ENCODE results near the gene GAS2L2.
"Not testable (repeated sequence)": the region's sequence is repeated elsewhere in the genome, so short reads cannot be mapped to it uniquely, and the experiment has no call there.

Gene GAS2L2

DNA sequence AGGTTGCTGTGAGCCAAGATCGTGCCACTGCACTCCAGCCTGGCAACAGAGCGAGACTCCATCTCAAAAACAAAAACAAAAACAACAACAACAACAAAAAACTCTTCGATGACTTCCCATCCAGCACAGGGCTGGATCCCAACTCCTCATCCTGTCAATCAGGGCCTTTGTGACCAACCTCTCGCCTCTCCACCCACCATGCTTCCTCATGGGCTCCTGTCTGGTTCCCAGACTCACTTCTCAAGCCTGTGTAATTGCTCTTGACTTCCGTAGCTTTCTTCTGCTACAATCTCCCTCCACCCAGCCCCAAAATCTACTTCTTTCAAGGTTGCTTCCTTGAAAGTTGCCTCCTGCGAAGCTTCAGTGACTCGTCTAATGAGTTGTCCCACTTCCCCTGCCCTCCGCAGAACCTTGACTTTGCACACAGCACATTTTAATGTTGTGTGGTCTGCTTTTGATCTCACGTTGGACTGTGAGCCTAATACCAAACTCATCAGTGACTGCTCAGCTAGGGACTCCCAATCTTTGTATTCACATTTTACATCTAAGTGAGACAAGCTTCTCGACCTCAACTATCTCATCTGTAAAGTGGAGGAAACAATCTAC, 22.5 kb downstream of the GAS2L2 start:
- DNase-seq: no peak

DNA sequence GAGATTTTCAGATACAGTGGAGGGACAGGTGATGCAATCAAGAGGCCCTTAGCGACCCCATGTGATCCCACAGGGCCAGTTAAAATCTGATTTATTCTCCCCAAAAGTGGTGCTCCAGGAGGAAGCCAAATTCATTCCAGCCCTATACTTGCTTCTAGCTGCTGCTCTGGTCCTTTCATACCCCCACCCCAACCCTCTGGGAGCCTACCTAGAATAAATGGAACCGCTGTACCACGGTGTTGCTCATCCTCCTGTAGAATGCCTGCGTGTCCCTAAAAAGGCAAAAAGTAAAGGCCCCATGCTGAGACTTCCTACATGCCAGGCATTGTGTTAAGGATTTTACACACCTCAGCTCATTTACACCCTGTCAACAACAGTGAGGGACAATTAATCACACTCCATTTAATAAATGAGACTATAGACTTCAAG, 23.6 kb downstream of the GAS2L2 start:
- DNase-seq: no peak

DNA sequence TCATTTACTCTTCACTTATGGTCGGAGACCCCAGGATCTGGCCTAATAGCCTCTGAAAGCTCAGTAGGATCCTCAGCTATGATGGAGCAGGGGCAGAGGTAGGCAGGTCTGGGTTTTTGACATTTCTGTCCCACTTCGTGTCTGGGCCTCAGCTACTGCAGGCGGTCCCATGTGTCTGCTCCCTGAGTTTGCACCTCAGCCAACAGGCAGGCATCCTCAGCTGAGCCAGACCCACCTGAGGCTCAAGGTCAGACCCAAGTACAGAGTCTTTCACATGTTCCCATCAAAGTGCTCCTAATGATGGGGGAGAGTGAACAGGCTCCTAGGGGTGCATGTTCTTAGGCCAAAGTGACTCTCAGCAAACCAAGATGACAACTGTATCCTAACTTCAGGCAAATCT, 24.5 kb downstream of the GAS2L2 start:
- no peak for DNase-seq

DNA sequence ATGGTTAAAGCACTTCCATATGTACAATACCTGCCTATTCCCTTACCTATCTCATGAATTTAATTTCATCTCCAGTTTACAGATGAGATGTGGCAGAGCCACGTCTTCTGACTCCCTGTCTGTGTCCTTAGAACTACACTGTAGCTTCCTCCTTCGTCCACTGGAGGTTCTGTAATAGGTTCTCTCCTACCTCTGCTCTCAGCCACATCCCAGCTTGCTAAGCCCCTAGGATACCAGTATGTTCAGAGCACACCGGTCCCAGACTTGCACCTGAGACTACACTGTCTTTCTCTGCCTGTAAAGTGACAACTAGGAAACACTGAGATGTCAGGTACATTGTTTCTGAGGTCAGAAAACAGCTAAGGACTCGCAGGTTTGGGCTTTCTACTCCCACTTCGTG, 25.4 kb downstream of the GAS2L2 start:
- DNase-seq: no peak

DNA sequence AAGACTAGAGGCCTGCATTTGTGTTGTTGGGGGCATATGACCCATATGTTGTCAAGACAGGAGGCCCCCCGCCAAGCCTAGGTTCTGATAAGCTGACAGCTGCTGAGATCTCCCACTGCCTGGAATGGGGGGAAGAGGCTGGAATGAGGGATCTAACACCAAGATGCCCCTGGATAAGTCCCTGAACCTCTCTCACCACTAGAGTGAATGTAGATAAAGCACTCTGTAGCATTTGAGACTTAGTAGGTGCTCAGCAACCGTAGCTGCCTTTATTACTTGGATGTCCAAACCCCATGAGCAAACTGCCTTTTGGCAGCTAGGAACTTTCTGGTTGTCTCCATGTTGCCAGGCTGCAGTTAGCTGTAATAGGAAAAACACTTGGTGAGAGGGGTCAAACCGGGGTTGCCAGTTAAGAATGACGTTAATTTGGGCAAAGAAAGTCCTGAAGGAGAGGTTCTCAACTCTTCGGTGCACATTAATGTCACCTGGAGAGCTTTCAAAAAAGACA, 26.0 kb downstream of the GAS2L2 start:
- DNase-seq: no peak

DNA sequence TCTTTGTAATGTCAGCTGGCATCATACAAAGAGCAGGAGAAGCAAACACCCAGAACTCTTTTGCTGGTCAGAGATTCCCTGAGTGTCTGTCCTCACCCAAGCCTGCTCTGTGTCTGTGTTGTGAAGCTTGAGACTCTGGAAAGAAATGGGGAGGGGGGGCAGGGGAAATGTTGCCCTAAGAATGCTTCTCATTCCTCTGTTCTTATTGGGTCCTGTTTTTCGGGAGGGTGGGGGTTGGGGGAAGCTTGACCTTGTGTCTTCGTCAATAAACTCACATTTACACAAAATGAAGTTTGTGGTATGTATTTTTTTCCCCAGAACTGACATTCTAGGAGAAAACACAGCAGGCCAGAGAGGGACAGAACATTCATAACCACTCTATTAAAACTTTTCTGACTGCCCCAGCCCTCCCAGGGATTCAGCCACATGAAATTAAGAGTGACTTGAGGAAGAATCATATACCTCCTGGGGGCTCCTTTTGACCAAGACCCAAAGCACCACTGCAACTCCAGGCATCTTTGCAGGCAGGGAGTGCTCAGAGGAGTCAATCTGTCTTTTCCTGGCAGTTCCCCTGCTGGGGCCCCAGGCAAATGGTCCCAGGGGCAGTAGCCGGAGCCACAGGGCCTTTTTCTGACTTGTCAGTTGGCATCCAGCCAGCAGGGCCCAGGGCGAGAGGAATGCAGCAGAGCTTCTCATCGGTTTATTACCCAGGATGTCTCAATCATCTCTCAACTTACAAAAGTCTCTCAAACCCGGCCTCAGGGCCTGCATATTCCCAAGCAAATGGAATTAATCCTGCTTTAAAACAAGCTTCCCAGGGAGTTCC, 26.7 kb downstream of the GAS2L2 start:
- DNase-seq: peak in 1 of 58 donors; percentile 15

DNA sequence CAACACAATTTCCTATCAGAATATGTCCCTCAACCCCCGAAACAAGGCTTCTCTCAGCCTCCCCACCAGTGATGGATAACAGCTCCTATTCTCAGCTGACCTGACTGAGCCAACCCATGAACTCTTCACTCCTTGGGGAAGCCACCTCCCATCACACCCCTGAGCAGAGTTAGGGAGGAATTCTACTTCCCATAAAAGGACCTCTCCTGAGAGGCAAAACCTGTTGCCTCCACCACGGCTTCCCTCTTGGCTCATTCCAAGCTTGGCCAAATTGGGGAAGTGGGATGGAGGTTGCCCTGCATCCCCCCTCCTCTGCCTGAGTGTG, 27.3 kb downstream of the GAS2L2 start:
- no peak for DNase-seq

DNA sequence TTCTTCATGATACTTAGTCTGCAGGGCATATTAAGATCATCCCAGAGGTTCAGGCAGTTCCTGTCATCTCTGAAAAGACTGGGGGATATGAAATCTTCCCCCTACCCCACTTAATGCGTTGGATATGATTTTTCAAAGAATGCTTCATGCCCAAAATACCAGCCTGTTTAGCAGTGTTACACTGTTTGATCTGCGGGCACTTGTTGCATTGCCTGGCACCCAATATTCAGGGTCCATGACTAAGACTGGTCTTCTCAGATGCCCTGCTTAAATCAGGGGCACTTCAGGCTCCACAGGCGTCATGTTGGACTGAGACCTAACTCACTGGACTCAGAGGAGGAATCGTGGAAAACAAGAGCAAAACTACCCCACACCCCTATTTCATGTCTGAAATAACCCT, 28.0 kb downstream of the GAS2L2 start:
- DNase-seq: no peak

DNA sequence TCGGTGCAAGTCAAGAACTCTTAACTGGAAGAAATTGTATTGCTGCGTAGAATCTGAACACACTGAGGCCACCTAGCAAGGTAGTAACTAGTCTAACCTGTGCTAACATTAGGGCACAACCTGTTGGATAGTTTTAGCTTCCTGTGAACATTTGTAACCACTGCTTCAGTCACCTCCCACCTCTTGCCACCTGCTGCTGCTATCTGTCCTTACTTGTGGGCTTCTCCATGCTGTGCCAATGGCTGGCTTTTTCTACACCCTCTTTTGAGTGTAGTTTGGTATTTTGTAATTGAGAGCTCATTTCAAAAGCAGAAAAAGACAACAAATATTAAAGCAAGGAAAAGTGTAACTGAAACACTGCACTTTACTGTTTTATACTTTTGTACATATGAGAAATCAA, 29.3 kb downstream of the GAS2L2 start:
- no peak for DNase-seq

DNA sequence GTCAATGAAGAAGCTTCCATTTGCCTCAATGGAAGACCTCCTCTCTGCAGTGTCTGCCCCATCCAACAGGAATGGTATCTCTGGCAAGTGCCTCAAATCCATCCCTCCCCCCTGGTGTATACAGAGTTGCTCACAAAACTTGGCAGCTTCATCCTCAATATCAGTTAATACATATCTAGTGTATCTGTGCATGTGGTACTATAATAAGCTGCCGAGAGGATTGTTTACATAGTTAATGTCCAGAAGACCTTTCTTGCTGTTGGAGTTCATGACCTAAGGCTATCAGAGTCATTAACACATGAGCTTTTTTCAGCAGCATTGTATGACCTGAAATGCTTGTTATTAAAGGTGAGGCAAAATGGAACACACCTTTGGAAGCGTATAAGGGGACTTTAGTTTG, 35.6 kb downstream of the GAS2L2 start:
- no peak for DNase-seq

DNA sequence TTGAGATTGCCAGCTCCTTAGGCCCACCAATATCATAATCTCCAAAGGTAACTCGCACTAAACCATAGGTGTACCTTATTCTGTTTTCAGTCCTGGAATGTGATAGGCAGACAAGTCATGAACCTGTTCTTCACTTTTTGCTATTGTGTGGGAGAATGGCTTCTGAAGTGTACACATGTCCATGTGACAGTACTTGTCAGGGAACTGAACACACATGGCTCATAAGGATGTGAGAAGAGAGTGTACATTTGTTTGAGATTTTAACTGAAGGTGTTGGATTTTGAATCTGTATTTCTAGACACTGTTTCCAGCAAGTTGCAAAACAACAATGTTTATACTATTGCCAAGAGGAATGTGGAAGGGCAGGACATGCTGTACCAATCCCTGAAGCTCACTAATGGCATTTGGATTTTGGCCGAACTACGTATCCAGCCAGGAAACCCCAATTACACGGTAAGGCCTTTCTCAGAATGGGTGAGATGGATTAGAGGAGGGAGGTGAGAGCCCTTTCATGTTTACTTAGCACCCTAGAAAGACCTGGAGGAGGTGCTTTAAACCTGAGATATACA, 36.1 kb downstream of the GAS2L2 start:
- no peak for DNase-seq

DNA sequence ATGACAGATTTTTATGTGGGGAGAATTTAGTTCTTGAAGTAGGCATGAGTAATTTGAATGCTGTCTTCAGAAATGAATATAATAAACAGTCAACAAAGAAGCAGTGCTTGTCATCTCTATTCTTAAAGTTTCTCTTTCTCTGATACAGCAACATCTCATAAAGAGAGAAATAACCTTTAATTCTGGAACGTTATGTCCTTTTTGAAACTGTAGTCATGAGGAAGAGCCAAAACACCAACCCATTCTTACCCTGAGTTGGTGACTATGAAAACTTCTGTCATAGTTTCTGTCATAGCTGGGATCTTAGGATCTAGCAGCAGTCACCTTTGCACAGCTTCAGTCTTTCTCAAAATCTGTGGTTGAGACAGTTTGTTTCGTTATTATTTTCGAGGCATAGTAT, 36.9 kb downstream of the GAS2L2 start:
- DNase-seq: no peak

DNA sequence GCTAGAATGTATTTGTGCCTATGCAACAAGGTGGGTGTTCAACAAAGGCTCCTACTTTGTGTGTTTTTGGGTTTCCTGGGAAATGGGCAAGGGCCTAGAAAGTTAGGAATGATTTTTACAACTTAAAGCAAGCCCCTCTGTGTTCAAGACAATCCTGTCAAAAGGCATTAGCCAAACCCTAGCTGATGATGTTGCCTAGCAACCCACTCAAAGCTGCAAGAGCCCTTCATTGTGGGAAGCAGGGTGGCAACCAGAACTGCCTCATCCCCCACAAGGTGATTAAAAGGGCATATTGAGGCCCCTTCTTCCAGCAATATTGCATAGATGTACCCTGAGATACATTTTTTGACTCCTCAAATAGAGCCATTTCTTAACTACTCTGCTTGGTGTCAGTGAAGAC, 37.6 kb downstream of the GAS2L2 start:
- DNase-seq: no peak

DNA sequence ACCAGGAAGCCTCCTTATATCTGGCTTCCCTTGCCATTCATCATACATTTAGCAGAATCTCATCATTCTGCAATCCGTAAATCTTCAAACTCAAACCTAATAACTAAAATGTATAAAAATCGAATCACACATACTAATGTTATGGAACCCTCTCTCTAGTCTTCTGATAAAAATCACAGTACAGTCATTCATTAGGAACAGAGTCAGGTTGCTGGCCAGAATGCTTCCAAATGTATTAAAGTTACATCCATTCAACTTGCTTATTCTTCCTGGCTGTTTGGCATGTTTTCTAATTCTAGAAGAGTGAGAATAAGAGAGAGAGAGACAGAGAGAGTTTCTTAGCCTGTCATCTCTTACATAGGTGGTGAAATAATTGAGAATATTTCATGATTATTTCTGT, 38.1 kb downstream of the GAS2L2 start:
- DNase-seq: no peak

DNA sequence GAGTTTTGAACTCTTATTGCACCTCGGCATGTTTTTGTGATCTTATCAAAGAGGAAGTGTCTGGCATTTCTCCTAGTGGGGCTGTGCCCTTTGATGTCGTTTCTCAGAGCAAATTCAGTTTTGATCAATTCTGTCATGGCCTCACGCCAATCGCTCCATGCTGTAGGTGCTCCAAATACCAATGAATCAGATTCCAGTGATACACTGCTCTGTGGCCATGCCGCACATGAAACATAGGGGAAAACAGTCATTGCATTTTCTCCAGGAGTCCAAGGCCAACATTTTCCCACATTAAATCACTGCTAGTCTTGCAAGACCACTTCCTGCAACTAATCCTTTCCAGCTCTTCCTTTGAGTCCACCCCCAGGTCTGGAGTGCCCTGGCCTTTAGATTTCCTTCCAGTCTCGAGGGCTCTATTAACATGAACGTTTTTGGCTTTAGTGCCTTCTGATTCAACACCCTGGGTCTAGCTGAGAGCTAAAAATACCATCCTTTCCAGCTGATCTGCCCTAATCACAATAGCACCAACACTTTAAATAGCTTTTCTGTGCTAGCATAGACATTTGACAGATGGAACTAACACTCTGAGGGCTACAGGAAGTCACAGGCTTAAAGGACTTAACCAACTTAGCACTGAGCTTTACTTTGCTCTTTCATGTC, 39.8 kb downstream of the GAS2L2 start:
- DNase-seq: no peak

DNA sequence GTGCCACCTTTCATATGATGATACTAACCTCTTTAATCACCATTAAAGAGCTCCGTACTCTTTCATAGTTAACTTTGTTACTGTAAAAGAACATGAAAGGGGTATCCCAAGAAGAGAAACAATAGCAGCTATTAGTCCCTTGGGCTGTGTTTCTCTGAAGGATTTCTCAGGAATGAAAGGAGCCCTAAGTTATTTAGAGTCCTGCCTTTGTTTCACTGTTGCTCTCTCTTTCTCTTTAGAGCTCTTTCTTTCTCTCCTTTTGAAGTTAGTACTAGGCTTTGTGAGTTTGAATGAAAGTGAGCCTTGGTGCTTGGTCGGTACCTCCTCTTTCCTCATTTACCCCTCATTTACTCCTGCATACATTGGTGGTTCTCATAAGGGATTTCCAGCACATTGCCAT, 42.1 kb downstream of the GAS2L2 start:
- no peak for DNase-seq

DNA sequence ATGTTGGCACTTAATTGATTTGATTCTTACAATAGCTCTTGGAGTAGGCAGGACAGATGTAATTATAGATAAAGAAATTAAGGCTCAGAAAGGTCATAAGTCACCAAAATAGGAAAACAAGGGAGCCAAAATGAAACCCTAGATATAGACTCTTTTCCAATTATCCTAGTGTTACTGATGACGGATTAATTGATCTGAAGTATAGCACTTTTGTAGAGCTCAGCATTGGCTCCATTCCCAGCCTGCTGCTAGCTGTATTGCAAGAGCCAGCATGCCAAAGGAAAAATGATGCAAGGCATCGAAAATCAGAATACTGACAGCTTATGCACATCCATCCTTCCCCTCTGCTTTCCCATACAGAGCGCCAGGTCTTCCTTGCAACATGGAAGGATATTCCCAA, 43.2 kb downstream of the GAS2L2 start:
- peak in 1 of 58 donors; percentile 22 for DNase-seq

DNA sequence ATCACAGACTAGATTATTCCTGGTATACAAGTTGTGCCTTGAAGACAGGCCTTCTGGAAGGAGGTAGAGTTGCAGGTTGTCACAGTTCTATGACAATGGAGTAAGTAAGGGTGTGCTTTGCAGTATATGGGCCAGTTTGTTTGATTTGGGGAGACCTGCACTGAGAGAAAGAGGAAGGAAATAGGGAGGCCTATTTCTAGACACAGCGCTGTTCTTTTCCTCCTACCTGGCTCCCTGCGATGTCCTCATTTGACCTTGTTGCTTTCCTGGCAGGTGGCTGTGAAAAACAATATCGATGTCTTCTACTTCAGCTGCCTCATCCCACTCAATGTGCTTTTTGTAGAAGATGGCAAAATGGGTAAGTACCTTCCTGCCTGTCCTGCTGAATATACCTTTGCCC, 44.1 kb downstream of the GAS2L2 start:
- DNase-seq: no peak

DNA sequence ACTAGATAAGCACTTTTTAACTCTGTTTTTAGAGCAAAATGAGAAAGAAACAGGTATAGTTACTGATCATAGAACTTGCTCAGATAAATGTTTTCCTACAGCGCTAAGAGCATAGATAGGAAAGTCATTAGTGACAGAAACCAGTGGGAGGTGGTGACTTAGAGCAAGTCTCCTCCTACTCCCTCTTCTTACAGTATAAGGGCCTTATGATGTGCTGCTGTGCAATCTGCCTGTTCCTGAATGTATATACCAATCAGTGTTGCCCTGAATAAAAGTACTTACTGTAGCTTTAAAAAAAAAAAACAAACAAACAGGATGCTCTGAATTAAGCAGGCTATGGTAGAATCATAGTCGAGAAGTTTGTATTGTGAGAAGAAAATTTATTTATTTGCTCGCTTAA, 44.9 kb downstream of the GAS2L2 start:
- no peak for DNase-seq

DNA sequence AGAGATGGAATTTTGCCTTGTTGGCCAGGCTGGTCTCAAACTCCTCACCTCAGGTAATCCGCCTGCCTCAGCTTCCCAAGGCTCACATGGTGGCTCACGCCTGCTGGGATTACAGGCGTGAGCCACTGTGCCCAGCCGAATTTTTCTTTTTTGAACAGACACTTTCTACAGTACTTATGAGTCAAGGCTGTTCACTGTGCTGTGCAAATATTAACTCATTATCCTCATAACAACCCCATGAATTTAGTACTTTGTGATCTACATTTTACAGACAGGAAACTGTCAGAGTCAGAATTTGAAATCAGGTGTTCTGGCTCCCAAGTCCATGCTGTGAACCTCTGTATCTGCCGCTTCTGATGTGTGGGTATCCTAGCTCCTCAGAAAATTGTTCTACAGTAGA, 47.3 kb downstream of the GAS2L2 start:
- no peak for DNase-seq

DNA sequence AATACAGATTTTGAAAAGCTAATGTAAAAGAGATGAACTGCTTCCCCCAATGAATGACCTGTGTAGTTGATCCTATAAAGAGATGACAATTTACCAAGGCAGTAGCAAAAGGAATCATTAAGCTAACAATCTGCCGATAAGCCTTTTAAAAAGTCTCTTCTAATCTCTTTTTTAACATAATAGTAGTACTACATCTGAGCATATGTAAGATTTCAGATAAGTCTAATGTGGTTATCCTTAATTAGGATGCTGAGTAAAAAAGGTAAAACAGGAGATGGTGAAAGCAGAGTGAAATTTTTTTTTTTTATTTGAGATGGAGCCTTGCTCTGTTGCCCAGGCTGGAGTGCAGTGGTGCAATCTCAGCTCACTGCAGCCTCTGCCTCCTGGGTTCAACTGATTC, 47.8 kb downstream of the GAS2L2 start:
- no peak for DNase-seq

DNA sequence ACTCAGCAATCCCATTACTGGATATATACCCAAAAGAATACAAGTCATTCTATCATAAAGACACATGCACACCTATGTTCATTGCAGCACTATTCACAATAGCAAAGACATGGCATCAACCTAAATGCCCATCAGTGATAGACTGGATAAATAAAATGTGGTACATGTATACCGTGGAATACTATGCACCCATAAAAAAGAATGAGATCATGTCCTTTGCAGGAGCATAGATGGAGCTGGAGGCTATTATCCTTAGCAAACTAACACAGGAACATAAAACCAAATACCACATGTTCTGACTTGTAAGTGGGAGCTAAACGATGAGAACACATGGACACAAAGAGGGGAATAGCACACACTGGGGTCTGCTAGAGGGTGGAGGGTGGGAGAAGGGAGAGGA, 49.7 kb downstream of the GAS2L2 start:
- not testable (repeated sequence) for DNase-seq
